ENCODE measurements around the gene SORCS2.

DNA sequence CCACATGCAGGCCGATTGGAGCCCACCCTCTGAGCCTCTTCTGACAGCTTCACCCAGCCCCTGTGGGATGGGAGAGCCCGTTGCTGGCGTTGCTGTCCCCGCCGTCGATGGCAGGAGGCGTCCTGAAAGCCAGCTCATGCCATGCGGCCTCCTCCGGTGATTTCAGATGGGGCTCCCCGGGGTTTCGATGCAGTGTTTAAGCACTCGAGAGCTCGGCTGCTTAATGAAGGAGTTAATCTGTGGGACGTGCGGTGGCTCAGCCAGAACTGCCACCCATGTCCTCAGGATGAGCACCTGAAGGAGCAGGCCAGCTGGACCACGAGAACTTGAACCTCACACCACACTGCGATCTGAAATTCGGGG is 95.6 kb downstream of the SORCS2 start:
- TF ChIP-seq EZH2 (IDR thresholded peaks at IDR 0.05) (no peak), POLR2AphosphoS5 (IDR thresholded peaks at IDR 0.05; ENCODE audit: borderline replicate concordance, low read depth, low read length) (no peak)

All from SK-N-MC (cell line).